ENCODE measurements around the gene TMEM260.
"Not testable (repeated sequence)": the region's sequence is repeated elsewhere in the genome, so short reads cannot be mapped to it uniquely, and the experiment has no call there.

Gene TMEM260

DNA sequence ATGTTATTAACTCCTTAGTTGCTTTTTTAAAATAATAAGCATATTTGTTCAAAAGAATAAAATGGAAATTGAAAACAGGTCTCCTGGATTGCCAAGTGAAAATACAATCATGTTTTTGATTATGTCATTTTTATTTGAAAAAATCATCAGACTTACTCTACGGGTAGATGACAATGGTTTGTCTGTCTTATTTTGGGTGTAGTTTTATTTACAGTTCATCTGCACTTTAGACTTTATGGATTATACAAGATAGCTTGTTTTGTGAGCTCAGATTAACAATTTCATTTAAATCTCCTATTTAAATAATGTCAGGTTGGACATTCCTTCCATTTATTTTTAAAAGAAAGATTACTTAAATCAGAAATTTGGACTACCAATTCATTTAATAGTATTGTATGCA is 14.8 kb downstream of the TMEM260 start:
- no peak for DNase-seq (ENCODE audit: low read depth in 2 of 2, low spot score in 1 of 2)

- no peak for DNase-seq (ENCODE audit: low read depth in 2 of 2, low spot score in 1 of 2)
Measured at GRCh38 chr14:56598519-56598918, 18.9 kb downstream of the TMEM260 start.

- no peak for DNase-seq (ENCODE audit: low read depth in 2 of 2, low spot score in 1 of 2)
Measured at GRCh38 chr14:56603648-56604047, 24.1 kb downstream of the TMEM260 start.

GRCh38 chr14:56608689-56609088 is 29.1 kb downstream of the TMEM260 start:
- no peak for DNase-seq (ENCODE audit: low read depth in 2 of 2, low spot score in 1 of 2)

- not testable (repeated sequence) for DNase-seq (ENCODE audit: low read depth in 2 of 2, low spot score in 1 of 2)
Measured at GRCh38 chr14:56611663-56612062, 32.1 kb downstream of the TMEM260 start.

DNA sequence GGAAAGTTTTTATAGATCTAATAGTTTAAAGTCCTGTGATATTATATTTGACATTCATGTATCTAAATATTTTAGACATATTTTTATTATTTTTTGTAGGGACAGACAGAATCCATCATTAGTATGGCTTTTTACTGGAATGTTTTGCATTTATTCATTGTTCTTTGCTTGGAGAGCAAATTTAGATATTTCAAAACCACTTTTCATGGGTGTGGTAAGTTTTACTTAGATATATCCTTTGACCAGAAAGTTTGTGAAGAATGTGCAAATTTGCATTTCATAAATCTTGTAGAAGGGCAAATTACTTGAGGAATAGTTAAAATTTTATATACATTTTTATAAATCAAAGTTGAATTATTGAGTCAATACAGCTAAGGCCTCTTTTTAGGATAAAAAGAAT is 37.5 kb downstream of the TMEM260 start:
- no peak for DNase-seq (ENCODE audit: low read depth in 2 of 2, low spot score in 1 of 2)

DNA sequence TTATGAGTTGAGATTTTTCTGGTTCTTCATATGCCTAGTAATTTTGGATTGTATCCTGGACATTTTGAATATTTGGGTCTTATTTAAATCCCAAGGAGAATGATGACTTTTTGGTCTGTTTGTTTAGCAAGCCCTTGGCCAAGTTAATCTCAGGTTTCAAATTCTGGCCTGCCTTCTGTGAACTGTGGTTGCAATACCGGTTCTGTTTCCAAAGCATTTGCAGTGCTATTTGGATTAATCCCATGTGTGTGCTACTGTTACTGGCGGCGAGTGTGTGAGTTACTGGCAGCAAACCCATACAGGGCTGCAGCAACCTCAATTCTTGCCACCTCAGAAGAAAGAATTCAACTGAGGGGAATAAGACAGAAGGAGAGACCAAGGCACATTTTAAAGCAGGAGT is 51.1 kb downstream of the TMEM260 start:
- DNase-seq (ENCODE audit: low read depth in 2 of 2, low spot score in 1 of 2) = no peak

- DNase-seq (ENCODE audit: low read depth in 2 of 2, low spot score in 1 of 2) = no peak
Measured at GRCh38 chr14:56632195-56632594, 52.6 kb downstream of the TMEM260 start.

GRCh38 chr14:56633544-56633943 is 53.9 kb downstream of the TMEM260 start:
- no peak for DNase-seq (ENCODE audit: low read depth in 2 of 2, low spot score in 1 of 2)

- no peak for DNase-seq (ENCODE audit: low read depth in 2 of 2, low spot score in 1 of 2)
Measured at GRCh38 chr14:56635041-56635440, 55.4 kb downstream of the TMEM260 start.

DNA sequence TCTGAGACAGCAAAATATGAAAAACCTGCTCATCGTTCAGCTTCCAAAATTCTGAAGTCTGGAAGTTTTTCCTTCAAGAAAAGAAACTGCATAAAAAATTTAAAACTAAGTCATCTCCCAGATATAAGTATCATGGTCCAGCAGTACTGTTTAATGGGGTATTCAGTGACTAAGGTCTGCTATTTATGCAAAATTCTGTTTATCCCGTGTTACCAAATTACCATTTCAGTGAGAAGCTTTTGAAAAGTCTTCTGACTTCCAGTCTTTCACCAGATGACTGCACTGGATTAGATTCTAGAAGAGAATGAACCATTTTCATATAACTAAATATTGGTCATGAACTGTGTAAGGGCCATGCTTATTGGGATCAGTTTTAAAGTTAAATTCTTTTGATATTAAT is 67.9 kb downstream of the TMEM260 start:
- no peak for DNase-seq (ENCODE audit: low read depth in 2 of 2, low spot score in 1 of 2)

DNA sequence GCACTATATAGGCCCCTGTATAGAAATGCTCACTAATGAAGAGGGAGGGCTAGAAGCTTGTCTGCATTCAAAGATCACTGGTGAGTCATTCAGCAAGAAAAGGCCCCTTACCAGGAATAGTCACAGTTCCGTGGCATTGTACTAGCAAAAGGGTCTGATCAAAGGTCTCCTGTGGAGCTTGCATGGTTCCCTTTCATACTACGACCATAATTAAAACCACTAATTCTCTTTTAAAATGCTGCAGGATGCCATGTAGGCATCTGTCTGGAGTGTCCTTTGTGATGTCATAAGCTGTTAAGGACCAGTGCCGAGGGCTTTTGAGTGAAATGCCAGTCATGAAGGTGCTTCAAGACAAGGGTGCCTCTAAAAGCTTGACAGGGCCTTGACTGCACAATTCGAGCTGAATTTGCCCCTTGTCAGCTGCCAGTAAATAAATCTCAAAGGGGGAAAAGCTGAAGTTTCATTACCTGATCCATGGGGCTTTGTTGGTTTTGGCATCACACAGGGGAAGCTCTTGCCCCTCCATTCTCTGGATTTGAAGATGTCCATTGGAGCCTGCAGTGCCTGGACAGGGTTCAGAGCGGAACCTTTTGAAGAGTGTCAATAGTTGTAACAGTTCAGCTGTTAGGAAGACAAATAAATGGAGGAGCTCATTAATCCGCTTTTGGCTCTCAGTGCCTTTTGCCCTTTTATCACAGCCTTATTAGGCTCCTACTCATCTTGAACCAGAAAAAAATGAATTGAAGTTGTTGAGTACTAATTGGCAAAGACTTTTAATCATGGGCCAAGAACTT is 69.1 kb downstream of the TMEM260 start:
- no peak for DNase-seq (ENCODE audit: low read depth in 2 of 2, low spot score in 1 of 2)

GRCh38 chr14:56649382-56649781 is 69.8 kb downstream of the TMEM260 start:
- no peak for DNase-seq (ENCODE audit: low read depth in 2 of 2, low spot score in 1 of 2)

GRCh38 chr14:56650048-56650447 is 70.5 kb downstream of the TMEM260 start:
- DNase-seq (ENCODE audit: low read depth in 2 of 2, low spot score in 1 of 2) = no peak

DNA sequence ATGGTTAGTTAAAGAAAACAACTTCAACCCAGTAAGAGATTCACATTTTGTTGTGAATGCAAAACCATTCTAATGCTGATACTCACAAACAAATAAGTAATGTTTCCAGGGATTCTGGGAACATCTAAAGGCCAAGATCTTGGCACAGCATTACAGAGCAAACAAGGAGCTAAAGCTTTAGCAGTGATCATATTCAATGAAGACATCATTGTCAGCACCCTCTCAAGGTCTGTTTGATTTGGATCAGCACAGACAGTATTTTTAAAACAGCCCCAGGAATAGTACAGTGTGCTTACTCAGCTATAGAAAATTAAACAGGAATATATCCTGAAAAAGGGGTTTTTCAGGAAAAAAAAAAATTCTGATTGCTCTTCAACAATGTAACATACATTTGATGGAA is 71.4 kb downstream of the TMEM260 start:
- DNase-seq (ENCODE audit: low read depth in 2 of 2, low spot score in 1 of 2) = no peak

GRCh38 chr14:56657604-56658003 is 78.0 kb downstream of the TMEM260 start:
- DNase-seq (ENCODE audit: low read depth in 2 of 2, low spot score in 1 of 2) = no peak

DNA sequence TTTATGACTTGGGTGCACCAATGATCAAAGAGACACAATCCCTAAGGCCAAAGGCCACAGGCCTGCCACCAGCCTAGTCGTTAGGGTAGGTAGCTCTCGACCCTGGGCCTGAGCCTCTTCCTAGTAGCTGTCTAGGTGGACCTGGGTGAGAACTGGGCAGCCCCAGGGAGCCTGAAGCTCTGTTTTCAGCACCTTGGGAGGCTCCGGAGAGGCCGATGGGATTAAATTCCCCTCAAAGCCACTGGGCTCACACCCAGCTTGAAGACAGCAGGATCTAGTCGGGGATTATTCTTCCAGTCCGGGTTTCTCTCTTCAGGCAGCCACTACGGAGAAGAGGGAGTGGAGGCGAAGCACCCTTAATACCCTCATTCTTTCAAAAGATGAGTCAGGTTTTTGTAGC is 79.8 kb downstream of the TMEM260 start:
- no peak for DNase-seq (ENCODE audit: low read depth in 2 of 2, low spot score in 1 of 2)

DNA sequence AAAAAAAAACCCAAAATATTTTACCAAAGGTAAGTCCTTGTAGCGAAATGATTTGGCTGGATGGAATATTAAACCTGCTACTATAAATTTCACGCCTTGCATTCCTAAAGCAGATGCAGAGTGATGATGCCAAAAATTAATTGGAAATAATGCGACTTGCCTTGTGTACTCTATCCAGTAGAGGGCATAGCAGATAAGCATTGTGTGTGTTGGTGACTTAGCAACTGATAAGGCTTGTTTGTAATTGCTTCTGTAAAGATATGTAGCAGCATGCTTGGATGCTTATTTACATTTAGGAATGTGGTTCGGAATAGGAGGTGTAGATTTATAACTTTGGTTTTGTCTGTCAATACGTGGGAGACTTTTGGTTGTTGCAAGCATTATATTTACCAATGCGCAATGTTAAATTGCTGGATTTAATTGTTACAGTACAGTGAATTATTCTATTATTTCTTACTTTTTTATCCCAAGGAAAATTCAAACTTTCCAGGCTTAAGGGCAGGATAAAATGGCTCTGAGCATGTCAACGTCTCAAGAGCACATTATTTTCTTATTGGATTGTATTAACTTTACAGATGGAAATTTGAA is 80.5 kb downstream of the TMEM260 start:
- no peak for DNase-seq (ENCODE audit: low read depth in 2 of 2, low spot score in 1 of 2)

- DNase-seq (ENCODE audit: low read depth in 2 of 2, low spot score in 1 of 2) = no peak
Measured at GRCh38 chr14:56660677-56661389, 81.2 kb downstream of the TMEM260 start.

DNA sequence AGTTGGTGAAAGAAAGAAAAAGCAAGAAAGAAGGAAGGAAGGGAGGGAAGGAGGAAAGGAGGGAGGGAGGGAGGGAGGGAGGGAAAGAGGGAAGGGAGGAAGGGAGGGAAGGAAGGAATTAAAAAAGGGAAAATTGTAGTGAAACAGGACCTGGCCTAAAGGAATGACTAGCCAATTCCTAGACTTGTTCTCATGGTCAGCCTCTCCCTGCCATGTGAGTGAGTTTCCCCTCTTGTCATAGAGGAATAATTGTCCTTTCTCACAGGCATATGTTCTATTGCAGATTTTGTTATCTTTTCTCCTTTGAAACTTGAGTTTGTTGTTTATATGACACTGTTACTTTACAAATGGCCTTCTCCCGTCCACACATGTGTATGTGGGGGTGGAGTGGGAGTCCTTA is 81.9 kb downstream of the TMEM260 start:
- no peak for DNase-seq (ENCODE audit: low read depth in 2 of 2, low spot score in 1 of 2)

GRCh38 chr14:56664811-56665421 is 85.3 kb downstream of the TMEM260 start:
- no peak for DNase-seq (ENCODE audit: low read depth in 2 of 2, low spot score in 1 of 2)

- no peak for DNase-seq (ENCODE audit: low read depth in 2 of 2, low spot score in 1 of 2)
Measured at GRCh38 chr14:56666294-56666693, 86.7 kb downstream of the TMEM260 start.

Data from stimulated activated CD8-positive, alpha-beta memory T cell treated with anti-CD3 and anti-CD28 coated beads, Interleukin-4, amount 100 ng/mL, for 1 hour (primary cell).